NCI-H2196 treated with DMSO at 0.1 percent for 48 hours (cell line): Measurements from ENCODE around the gene MACROD1.

Source experiments
- DNase-seq: peaks from one replicate; lab custom pipeline; 2025; ENCODE audit not compliant: unreplicated experiment; lab: John Stamatoyannopoulos, UW

The MACROD1 gene

DNA sequence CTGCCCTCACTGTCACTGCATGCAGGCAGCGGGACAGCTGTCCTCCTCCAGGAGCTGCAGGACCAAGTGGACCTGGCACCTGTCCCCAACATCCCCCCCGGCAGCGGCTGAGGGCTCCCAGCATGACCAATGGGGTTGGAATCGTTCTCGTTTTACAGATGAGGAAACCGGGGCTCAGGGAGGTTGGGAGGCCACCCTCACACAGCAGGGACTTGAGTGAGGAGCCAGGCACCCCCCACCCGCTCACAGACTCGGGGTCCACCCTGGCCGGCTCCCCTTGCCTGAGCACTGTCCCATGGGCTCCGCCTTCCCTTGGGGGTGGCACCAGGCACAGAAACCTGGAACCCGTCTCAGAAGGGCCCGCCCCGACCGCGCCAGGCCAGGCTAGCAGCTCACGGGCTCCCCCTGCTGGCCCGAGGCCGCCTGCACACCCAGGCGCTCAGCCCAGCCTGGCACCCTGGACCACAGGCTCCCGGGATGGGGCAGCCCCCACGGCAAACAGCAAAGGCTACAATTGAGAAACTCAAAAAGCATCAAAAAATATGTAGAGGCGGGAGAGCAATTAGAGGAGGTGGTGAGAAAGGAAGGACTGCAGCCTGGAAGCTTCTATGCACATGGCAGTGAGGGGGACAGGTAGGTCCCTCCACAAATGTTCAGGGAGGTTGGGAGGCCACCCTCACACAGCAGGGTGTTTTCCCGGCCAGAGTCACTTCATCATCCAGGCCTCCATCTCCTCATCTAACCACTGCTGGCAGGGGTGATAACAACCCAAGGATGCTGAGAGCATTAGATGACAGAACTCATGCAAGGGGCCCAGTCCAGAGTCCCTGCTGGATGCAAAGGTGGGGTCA, 12.8 kb downstream of the MACROD1 start:
- DNase-seq, result peak; percentile 33

DNA sequence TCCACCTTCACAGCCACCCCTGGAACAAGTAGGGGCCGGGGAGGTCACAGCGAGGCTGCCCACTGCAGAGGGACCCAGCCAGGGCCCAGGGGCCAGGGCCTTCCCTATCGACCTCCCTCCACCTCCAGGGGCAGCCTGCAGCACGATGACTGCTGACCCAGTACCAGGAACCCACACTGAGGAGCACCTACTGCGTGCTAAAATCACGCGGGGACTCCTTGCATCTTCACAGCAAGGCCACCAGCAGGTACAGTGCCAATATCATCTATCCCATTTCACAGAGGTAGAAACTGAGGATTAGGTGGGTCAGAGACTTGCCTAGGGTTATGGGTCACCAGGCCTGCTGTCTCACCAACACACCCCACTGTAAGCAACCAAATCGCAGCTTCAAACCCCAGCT, 14.6 kb downstream of the MACROD1 start:
- DNase-seq, result no peak

DNA sequence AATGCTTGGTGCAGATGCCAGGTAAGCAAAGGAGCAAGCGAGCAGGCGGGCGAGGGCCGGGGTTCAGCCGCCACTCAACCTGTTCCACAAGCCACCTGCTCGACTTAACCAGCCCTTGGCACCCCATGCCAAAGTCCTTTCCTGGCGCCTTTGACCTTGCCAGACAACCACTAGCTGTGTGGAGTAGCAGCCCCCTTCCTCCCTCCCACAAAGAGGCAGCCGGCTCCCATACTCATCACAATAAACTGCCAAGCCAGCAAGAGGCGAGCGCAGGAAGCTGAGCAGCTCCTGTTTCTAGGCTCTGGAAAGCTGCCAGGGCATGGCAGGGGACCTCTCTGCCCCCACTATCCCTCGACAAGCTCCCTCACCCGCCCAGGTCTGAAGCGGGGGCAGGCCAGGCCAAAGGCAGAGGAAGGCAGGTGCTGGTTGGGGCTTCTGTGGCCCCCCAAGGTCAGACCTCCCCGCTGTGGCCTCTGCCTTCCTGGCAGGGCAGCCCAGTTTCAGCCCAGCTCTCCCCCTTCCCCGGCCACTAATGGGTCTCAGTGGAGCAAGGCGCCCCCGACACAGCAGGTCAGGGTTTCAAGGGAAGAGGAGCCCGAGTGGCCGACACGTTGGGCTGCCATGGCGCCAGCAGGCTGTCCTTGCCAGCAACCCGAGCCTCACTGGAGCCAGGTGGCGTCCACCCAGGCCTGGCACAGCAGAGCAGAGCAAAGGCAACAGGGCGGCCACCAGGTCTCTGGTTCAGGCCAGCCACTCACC, 15.3 kb downstream of the MACROD1 start:
- DNase-seq, result peak; percentile 67

DNA sequence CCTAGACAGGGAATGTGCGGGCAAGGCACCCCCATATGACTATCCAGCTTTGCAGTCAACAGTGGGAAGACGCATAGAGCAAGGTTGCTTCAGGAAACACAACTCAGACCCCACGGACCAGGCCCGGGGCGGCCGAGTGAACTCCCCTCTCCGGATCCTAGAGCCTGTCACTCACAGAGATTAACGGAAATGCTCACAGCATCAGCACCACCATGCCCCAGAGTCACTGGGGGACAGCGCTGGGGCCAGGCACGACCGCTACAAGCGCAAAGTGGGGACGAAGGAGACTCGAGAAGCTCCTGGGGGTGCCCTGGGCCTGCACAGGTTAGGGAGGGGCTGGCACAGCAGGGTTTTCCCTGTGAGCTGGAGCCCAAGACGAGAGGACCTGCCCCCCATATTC, 15.9 kb downstream of the MACROD1 start:
- no peak for DNase-seq

DNA sequence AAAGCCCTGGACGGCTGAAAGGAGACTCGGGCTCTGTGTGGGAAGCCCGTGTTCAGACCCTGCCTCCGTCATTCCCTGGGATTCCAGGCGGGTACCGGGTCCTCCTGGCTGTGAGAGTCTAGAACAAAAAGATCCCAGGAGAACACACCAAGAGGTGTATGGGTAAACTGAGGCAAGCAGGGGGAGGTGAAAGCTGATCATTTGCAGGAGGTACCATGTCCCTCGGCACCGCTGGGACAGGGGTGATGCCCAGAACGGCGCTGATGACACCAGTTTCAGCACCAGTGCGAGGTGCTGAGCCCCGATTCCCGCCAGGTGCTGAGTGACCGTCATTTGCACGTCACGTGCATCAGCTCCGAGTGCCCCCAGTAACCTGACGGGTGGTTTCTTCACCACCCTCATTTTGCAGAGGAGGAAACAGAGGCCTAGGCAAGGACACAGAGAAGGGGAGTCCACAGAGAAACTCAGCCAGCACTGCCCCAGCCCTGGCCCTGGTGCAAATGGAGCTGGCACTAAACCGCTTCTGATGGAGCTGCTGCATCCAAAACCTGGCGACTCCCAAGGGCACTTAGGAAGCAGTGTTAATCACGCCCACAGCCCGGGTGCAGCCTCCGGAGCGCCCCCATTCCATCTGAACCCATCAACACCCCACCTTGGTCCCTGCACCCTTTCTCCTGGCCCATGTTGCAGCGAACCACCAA, 16.8 kb downstream of the MACROD1 start:
- no peak for DNase-seq

DNA sequence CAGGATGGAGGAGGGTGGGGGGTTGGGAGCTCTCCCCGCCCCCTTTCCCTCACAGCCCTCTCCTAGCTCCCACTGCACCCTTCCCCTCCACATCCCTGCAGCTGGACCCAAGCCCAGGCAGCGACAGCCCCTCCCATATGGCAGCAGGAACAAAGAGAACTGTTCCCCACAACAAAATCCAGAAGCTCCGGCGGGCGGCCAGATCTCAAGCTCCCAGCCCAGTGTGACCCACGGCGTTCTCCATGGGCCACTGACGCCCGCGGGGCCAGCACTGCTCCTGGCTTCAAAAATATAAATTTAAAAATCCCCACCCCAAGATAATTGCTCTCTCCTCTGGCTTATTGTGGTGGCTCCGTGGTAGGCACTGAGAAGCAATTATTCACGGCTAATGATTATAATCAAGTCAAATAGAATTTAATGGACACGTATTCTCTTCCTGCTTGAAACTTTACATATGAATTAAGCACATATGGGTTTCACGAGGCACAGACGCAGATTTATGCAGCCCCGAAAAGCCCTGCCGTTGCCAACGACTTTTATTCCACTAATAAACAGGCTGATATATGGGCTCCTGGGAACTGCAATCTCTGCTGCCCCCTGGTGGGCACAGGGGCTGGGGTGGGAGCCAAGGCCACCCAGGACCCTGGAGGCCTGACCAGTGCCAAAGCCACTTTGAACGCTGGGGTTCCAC, 17.5 kb downstream of the MACROD1 start:
- no peak for DNase-seq

DNA sequence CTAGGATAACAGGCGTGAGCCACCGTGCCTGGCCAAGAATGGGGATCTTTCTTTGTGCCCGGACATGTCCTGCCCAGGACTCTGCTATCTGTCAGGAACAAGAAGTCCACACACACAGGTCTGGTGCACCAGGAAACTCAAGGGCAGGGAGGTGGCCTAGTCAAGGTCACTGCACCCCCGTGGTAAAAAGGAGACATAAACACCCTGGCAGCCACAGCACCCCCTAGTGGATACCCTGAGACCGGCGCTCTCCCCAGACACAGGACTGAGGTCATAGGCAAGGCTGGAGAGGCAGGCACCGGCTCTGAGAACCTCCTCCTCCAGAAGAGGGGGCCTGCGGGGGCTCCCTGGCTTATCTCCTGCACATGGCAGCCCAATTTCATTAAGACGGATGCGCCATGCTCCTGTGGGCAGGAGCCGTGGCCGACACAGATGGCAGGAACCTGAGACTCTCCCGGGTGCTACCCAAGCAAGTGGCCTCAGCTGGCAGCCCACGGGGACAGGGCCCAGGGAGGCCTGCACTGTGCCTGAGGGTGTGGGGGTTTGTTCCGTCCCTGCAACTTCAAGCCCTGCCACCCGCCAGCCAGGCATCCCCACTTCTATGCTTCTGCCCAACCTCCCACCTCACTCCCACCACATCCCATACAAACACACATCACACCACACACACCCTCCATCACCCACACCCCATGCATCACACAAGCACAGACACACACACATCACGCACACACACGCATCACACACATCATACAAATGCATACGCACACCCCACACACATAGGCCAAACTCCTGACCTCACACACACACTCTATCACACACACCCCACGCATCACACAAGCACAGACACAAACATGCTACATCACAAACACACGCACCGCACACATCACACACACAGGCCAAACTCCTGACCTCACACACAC, 19.6 kb downstream of the MACROD1 start:
- DNase-seq, result no peak

DNA sequence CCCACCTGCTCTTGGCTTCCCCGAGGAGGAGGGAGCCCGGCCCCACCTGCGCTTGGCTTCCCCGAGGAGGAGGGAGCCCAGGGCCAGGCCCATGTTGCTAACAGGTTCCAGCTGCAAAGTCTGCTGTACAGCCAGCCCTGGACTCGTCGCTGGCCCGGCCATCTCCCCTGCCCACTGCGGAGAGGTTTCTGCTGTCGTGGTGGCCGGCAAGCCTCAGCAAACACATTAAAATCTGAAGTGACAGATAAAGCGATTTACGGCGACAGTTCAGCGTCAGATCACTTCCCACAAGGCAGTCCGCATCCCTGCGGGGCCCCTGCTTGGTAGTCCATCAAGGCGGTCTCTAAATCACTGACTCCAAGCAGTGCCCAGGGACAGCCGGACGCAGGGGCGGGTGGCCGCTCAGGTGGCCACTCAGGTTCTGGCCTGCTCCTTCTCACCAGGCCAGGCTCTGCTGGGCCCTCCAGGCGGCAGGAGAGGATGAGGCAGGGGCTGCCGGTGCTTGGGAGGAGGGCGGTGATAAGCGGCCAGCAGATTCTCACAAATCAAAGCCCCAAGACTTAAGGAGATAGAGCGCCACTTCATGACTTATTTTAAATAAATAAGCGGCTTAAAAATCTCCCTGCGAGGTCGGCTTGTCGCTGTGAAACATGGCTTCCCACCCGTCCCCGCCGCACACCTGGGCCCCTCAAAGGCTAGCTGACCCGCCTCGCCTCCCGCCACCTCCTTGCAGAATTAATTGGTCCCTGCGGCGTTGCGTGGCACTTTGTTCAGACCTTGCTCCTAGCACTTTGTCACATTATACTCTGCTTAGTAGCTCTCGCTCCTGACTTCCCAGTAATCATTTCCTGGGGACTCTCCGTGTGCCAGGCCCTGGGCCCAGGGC, 21.1 kb downstream of the MACROD1 start:
- DNase-seq, result no peak

DNA sequence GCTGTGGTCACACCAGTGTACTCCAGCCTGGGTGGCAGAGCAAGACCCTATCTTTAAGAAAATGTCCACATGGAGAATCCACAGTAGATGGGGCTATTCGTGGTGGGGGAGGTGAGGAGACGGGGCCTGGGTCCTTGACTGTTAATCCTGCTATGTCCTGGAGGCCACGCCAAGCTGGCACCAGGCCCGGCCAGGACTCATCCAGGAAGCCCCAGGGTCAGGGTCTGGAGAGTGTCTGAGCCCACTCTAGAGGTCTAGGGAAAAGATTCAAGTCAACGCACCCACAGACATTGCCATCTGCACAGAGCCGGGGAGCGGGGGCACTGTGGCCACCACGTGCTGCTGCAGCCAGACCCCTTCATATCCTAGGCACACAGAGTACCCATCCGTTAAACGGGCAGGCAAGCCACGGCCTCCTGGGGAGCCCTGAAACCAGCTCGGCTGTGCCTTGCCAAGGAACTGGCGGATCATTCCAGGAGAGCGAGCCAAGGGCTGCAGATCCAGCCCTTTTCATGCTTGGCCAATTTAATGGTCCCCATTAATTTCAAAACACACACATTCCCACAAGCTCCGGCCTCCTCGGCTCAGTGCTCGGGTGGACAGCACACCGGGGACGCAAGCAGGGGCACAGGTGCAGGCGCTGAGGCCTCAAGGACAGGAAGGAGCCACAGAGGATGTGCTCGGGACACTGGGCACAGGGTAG, 24.7 kb downstream of the MACROD1 start:
- DNase-seq, result no peak

DNA sequence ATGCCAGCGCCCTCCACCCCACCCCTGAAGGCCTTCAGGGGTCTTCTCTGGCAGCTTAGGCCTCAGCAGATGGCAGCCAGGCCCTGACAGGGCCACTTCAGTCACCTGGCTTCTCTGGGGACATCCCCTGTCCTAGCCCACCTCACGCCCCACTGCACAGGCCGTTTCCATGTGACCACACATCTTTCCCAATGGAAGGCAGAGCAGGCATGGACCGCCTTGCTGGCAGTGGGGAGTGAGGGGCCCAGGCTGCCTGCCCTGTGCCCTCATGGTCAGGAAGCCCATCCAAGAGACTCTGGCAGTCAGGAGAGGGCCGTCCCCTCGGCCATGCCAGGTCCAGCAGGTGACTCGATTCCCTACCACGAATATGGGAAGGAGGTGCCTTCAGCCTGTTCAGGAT, 25.8 kb downstream of the MACROD1 start:
- no peak for DNase-seq

DNA sequence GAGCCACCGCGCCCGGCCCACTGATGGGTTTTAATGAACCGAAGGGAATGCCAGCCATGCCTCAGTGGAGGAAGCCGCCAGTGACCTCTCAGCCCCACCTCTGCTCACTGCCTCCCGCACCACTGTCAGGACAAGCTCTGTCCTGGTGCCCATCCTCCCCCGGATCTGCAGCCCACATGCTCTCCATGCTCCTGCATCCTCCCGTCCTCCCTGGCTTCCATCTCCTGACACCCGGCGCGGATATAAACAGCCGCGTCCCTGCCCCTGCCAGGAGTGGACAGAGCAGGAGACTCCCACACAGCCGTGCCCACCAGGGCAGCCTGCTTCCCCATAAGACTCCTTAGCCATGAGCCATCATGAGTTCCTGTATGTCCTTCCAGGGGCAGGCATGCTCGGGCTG, 26.9 kb downstream of the MACROD1 start:
- DNase-seq, result no peak

DNA sequence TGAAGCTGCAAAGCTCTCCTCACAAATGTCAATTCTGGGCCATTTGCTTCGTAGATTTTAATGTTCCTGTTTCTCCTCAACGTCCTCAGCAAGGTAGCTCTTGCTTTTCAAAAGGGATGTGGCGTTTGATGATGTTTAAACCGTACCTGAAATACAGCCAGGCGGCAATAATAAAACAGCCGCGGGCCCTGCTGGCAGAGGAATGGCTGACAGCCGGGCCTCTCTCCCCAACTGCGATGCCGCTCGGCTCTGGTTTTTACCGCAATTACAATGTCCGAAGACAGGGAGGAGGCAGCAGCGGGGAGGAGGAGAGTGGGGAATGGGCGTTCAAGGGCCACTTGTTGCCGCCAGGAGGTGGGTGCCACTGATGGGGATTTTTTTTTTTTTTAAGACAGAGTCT, 27.5 kb downstream of the MACROD1 start:
- no peak for DNase-seq

DNA sequence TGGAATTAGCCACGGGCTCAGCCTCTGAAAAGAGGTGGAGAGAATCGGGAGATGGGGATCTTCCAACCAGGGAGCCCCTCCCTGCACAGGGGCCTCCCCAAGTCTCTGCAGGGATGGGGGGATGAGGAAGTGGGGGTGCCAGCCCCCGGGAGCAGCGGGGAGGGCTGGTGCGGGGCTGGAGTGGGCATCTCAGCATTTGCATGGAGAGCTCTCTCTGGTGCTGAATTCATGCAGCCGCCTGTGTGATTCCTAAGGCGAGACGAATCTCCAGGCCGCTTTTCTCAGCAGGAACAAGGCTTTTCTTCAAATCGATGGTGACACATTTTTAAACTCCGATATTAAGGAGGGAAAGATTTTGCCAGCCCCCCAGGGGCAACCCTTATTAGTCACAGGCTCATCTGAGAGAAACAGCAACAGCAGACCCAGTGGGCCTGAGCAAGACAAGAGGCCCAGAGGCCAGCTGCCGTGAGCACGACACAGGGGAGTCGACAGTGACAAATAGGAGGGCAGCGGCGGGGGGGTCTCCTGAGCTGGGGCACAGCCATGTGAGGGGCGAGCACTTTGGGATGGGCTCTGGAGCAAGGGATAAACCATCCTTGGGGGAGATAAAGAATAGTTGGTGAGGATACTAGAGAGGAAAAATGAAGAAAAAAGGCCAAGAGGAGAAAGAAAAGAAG, 29.0 kb downstream of the MACROD1 start:
- DNase-seq, result no peak

DNA sequence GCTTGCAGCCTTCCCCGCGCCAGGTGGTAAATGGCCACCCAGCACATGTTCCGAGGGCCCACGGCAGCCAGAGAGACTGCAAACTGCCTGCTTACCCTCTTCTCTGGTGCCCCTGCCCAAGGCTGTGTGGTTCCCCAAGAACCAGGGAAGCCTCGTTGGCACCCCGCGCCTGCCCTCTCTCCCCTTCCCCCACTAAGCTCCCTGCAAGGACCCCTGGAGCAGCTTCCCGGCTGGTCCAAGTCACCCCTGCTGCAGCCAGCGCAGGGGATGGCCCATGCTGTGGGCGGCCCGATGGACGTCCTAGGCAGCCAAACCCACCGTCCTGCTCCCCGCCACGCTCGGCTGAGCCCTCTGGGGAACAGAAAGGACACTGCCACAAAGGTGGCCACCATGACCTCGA, 30.2 kb downstream of the MACROD1 start:
- no peak for DNase-seq

DNA sequence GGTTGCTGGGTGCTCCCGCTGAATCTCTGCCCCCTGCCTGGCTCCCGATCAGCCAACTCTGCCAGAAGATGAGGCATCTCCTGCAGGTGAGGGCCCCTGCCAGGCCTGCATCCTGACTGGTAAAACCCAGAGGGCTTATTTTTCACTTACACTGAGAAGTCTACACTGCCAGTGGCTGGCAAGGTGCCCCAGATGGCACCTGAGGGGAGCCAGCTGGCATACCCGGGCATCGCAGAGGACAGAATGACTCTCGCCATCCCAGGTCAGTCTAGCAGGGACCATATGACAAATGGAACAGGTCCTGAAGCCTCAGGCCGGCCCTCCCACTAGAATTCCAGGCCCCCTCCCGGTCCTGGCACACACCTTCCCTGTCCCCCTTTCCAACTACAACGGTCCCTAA, 30.9 kb downstream of the MACROD1 start:
- no peak for DNase-seq

DNA sequence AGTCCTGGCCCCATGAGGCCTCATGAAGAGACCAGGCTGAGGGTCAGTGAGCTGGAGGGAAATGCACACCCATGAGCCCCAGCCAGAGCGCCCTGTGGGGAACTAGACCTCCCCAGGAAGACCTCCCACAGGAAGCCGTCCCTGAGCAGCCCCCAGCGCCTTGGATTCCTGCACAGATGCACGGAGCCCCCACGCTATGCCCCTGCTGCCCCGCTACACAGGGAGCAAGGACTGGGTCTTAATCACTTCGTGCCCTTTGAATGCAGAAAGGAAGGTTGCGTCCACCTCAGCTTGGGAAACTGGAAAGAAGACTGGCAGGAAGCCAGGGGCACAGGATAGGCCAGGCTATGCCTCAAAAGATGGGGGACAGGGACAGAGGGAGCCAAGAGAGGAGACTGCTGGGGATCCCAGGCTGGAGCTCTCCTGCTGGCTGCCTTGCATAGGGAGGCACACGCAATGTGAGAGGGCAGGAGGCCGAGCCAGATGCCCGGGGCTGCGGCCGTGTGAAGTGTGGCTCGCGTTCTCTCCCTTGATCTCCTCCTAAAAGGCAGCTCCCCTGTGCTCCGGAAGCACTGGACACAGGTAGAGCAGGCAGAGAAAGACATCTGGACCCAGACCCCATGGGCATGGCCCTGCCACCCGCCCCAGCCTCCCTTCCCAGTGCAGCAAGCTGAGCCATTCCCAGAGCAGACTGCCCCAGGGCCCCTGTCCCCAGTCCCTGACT, 32.8 kb downstream of the MACROD1 start:
- no peak for DNase-seq

DNA sequence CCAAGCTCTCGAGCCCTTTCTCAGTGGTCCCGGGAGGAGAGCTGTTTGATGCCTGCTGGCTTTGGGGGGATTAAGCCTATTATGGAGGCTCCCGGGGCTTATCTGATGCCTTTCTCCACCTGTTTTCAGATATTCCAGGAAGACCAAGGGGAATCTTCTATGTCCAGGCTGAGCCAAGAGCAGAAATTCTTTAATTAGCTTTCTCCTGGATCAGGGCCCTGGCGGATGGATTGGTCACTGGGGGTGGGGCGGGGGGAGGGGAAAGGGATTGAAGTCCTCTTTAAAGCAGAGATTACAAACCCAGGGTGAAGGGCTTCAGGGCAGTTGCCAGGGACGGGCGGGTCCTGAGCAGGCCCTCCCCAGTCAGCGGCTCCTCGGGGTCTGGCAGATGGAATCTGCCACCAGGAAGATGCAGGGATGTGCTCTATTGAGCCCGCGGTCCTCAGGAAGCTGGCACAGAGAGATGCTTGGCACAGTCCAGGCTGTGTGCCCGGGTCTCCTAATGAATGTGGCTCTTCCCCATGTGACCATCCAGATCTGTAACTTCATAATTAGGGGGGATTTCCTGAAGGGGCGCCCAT, 33.6 kb downstream of the MACROD1 start:
- DNase-seq, result no peak
